IMR-90 (cell line): ENCODE measurements around the gene TSPAN19. TPM values are rescaled to one million over a fixed set of nuclear protein-coding genes. Genes with fewer than 3 reads are reported as not detected.

Experiments used
- ATAC-seq: fragments of 200-7000 bp; cut with Tn5 transposase; 2 replicates; pipeline ENCODE4 v1.9.1; 2020; ENCODE audit warnings: low read depth, mild to moderate bottlenecking, moderate library complexity
- BruUV-seq: library from RNA; stranded (reverse); fragments of 400-500 nt; replicated peaks from 2 replicates; lab custom pipeline; 2021; lab: Mats Ljungman, UMichigan
- CTCF ChIA-PET: fragments of 300-600 bp; formaldehyde crosslinking; extraction: SDS; loops from one replicate; lab custom pipeline; 2021; ENCODE audit warnings: antibody characterized with exemption; lab: Yijun Ruan, JAX
- POLR2A ChIA-PET: fragments of 300-600 bp; sonication (Branson Sonifier 250); formaldehyde crosslinking; loops from one replicate; lab custom pipeline; 2022; ENCODE audit warnings: antibody characterized with exemption; ENCODE audit not compliant: unreplicated experiment; lab: Charles Lee
- DNase-seq: peaks from one replicate; pipeline ENCODE4 v3.0.0; 2013
- H2AFZ ChIP-seq: replicated peaks from 2 replicates; pipeline ENCODE3; 2013; ENCODE audit warnings: low read length, mild to moderate bottlenecking; ENCODE audit not compliant: poor library complexity
- H2AK5ac ChIP-seq: 2 replicates; pipeline ENCODE4 v1.6.1; 2013; ENCODE audit warnings: low read depth, low read length, inconsistent platforms
- H2AK9ac ChIP-seq: replicated peaks from 2 replicates; pipeline ENCODE3; 2013; ENCODE audit warnings: mild to moderate bottlenecking, low read depth, low read length, moderate library complexity; ENCODE audit not compliant: poor library complexity
- H2BK120ac ChIP-seq: 2 replicates; pipeline ENCODE4 v1.6.1; 2013; ENCODE audit warnings: low read depth, low read length, inconsistent platforms
- H2BK15ac ChIP-seq: 3 replicates; pipeline ENCODE4 v1.6.1; 2013; ENCODE audit warnings: low read depth, low read length, inconsistent platforms
- H2BK20ac ChIP-seq: 2 replicates; pipeline ENCODE4 v1.6.1; 2013; ENCODE audit warnings: low read depth, mild to moderate bottlenecking, inconsistent platforms, low read length, moderate library complexity
- H2BK5ac ChIP-seq: 2 replicates; pipeline ENCODE4 v1.6.1; 2013; ENCODE audit warnings: mild to moderate bottlenecking, low read depth, low read length, inconsistent platforms; ENCODE audit not compliant: poor library complexity, severe bottlenecking
- H3K14ac ChIP-seq: replicated peaks from 2 replicates; pipeline ENCODE4 v1.6.1; 2013; ENCODE audit warnings: low read depth, low read length, inconsistent platforms
- H3K18ac ChIP-seq: 2 replicates; pipeline ENCODE4 v1.6.1; 2013; ENCODE audit warnings: low read depth, low read length, control low read depth
- H3K23ac ChIP-seq: 2 replicates; pipeline ENCODE4 v1.6.1; 2013; ENCODE audit warnings: low read depth, low read length, inconsistent platforms
- H3K27ac ChIP-seq: 2 replicates; pipeline ENCODE4 v1.5.1; 2013; ENCODE audit warnings: mild to moderate bottlenecking, control low read depth, low read length; ENCODE audit not compliant: insufficient read depth
- H3K27me3 ChIP-seq: 2 replicates; pipeline ENCODE4 v1.6.1; 2013; ENCODE audit warnings: low read length; ENCODE audit not compliant: control insufficient read depth, insufficient read depth
- H3K36me3 ChIP-seq: 2 replicates; pipeline ENCODE4 v1.6.1; 2013; ENCODE audit warnings: low read length, mixed read lengths; ENCODE audit not compliant: control insufficient read depth, insufficient read depth
- H3K4ac ChIP-seq: 2 replicates; pipeline ENCODE4 v1.6.1; 2013; ENCODE audit warnings: low read depth, low read length, inconsistent platforms
- H3K4me1 ChIP-seq: 2 replicates; pipeline ENCODE4 v1.6.1; 2013; ENCODE audit warnings: low read length, mixed read lengths; ENCODE audit not compliant: control insufficient read depth, insufficient read depth
- H3K4me2 ChIP-seq: 2 replicates; pipeline ENCODE4 v1.6.1; 2013; ENCODE audit warnings: low read depth, mild to moderate bottlenecking, control low read depth, low read length, moderate library complexity
- H3K4me3 ChIP-seq: 2 replicates; pipeline ENCODE4 v1.5.1; 2013; ENCODE audit warnings: low read depth, mild to moderate bottlenecking, control low read depth, low read length, moderate library complexity; ENCODE audit not compliant: insufficient read depth
- H3K56ac ChIP-seq: 2 replicates; pipeline ENCODE4 v1.6.1; 2013; ENCODE audit warnings: low read length, inconsistent platforms; ENCODE audit not compliant: insufficient read depth; ENCODE audit errors: extremely low read depth
- H3K79me1 ChIP-seq, 2 experiments: 2 replicates each; pipeline ENCODE4 v1.6.1; 2013; ENCODE audit warnings: low read length in 2 of 2, inconsistent platforms in 1 of 2, low read depth in 1 of 2
- H3K9ac ChIP-seq: 2 replicates; pipeline ENCODE4 v1.6.1; 2013; ENCODE audit warnings: low read depth, low read length, control low read depth
- H3K9me1 ChIP-seq: 2 replicates; pipeline ENCODE4 v1.6.1; 2013; ENCODE audit warnings: low read length, inconsistent platforms; ENCODE audit not compliant: insufficient read depth
- H3K9me3 ChIP-seq: 2 replicates; pipeline ENCODE4 v1.6.1; 2013; ENCODE audit warnings: low read length; ENCODE audit not compliant: control insufficient read depth, insufficient read depth
- H4K20me1 ChIP-seq: 2 replicates; pipeline ENCODE4 v1.6.1; 2013; ENCODE audit warnings: low read length, inconsistent platforms; ENCODE audit not compliant: insufficient read depth
- H4K5ac ChIP-seq: 2 replicates; pipeline ENCODE4 v1.6.1; 2013; ENCODE audit warnings: mild to moderate bottlenecking, low read depth, low read length, control low read depth
- H4K8ac ChIP-seq, 2 experiments: 2 replicates each; pipeline ENCODE4 v1.6.1; 2013; ENCODE audit warnings: low read depth in 2 of 2, low read length in 2 of 2, control low read depth in 1 of 2, inconsistent platforms in 1 of 2
- H4K91ac ChIP-seq: 2 replicates; pipeline ENCODE4 v1.6.1; 2013; ENCODE audit warnings: low read depth, low read length, inconsistent platforms; ENCODE audit not compliant: insufficient read depth
- BHLHE40 ChIP-seq: fragments of 150-350 bp; IDR thresholded peaks from 2 replicates; pipeline ENCODE4 v1.6.1; 2016; ENCODE audit warnings: mild to moderate bottlenecking, low read depth, low read length
- CEBPB ChIP-seq: IDR thresholded peaks from 2 replicates; pipeline ENCODE4 v1.6.1; 2012; ENCODE audit warnings: low read depth, low read length, improper control_type of control experiment
- CHD1 ChIP-seq: IDR thresholded peaks from 2 replicates; pipeline ENCODE4 v1.6.1; 2012; ENCODE audit warnings: low read depth, low read length, improper control_type of control experiment
- CTCF ChIP-seq: conservative IDR thresholded peaks from 2 replicates; pipeline ENCODE4 v1.5.1; 2012; ENCODE audit warnings: mild to moderate bottlenecking, low read depth, low read length, improper control_type of control experiment
- ELK1 ChIP-seq: fragments of 150-350 bp; IDR thresholded peaks from 2 replicates; pipeline ENCODE4 v1.6.1; 2016; ENCODE audit warnings: low read depth, mild to moderate bottlenecking, low read length, moderate library complexity, borderline replicate concordance
- FOS ChIP-seq: fragments of 150-350 bp; IDR thresholded peaks from 2 replicates; pipeline ENCODE4 v1.6.1; 2016; ENCODE audit warnings: low read depth, low read length
- MAFK ChIP-seq: IDR thresholded peaks from 2 replicates; pipeline ENCODE4 v1.6.1; 2012; ENCODE audit warnings: low read depth, low read length, improper control_type of control experiment
- MAZ ChIP-seq: IDR thresholded peaks from 2 replicates; pipeline ENCODE4 v1.6.1; 2012; ENCODE audit warnings: low read depth, mild to moderate bottlenecking, low read length, improper control_type of control experiment, moderate library complexity, borderline replicate concordance
- MXI1 ChIP-seq: IDR thresholded peaks from 2 replicates; pipeline ENCODE4 v1.6.1; 2012; ENCODE audit warnings: low read depth, mild to moderate bottlenecking, low read length, moderate library complexity, borderline replicate concordance
- NFE2L2 ChIP-seq: fragments of 150-350 bp; IDR thresholded peaks from 2 replicates; pipeline ENCODE4 v1.6.1; 2016; ENCODE audit warnings: low read depth, mild to moderate bottlenecking, low read length
- POLR2A ChIP-seq: IDR thresholded peaks from 2 replicates; pipeline ENCODE4 v1.6.1; 2012; ENCODE audit warnings: mild to moderate bottlenecking, low read depth, low read length
- RAD21 ChIP-seq: IDR thresholded peaks from 2 replicates; pipeline ENCODE4 v1.6.1; 2012; ENCODE audit warnings: low read length, improper control_type of control experiment
- RCOR1 ChIP-seq: IDR thresholded peaks from 2 replicates; pipeline ENCODE4 v1.6.1; 2012; ENCODE audit warnings: mild to moderate bottlenecking, low read length, improper control_type of control experiment; ENCODE audit not compliant: insufficient replicate concordance
- RFX5 ChIP-seq: IDR thresholded peaks from 2 replicates; pipeline ENCODE4 v1.8.0; 2012; ENCODE audit warnings: low read depth, mild to moderate bottlenecking, low read length, moderate library complexity
- SMC3 ChIP-seq: fragments of 150-350 bp; IDR thresholded peaks from 2 replicates; pipeline ENCODE4 v1.6.1; 2016; ENCODE audit warnings: low read depth, mild to moderate bottlenecking, antibody characterized with exemption, low read length, moderate library complexity
- USF2 ChIP-seq: fragments of 150-350 bp; IDR thresholded peaks from 2 replicates; pipeline ENCODE4 v1.6.1; 2017; ENCODE audit warnings: mild to moderate bottlenecking, antibody characterized with exemption, low read length, low read depth
- dilution Hi-C: fragments of 300-500 bp; cut with HindIII; formaldehyde crosslinking; loops from one replicate; pipeline ENCODE4 v1.14.3; 2018; ENCODE audit warnings: low sequenced_read_pairs; ENCODE audit not compliant: unreplicated experiment
- in situ Hi-C: fragments of 300-500 bp; cut with MboI; formaldehyde crosslinking; loops from 3 replicates; pipeline ENCODE4 v1.14.3; 2019; ENCODE audit warnings: low sequenced_read_pairs, inconsistent platforms, mixed read lengths
- intact Hi-C: fragments of 100-400 bp; cut with micrococcal nuclease; formaldehyde crosslinking; loops from 2 replicates; pipeline ENCODE4 v1.10.0; 2022
- polyA plus RNA-seq, 3 experiments: library from polyadenylated mRNA; depleted of rRNA; stranded (reverse); fragments of >200 nt; gene quantifications; 2 replicates each; pipeline ENCODE4 v1.2.3, GENCODE V29; 2012; ENCODE audit warnings: low replicate concordance in 1 of 3
- total RNA-seq: library from RNA; depleted of rRNA; stranded (reverse); fragments of >200 nt; gene quantifications from 2 replicates; pipeline ENCODE4 v1.2.3, GENCODE V29; 2012

TSPAN19 gene
- total and polyA plus RNA-seq, 2 of the 4 experiments (the other 2 are of a cell fraction), result not detected

- no peak for ATAC-seq
- dilution Hi-C loops (no loop called here), intact Hi-C loops (no loop called here), in situ Hi-C loops (no loop called here)
- Histone ChIP-seq H2BK120ac (no peak overlapping the region), H3K4me2 (no peak overlapping the region), H4K91ac (no peak overlapping the region), H3K9ac (no peak overlapping the region), H3K23ac (no peak overlapping the region), H4K8ac (no peak overlapping the region), H3K4ac (no peak overlapping the region), H3K14ac (no peak overlapping the region), H2AFZ (no peak overlapping the region), H3K27ac (no peak overlapping the region), H3K4me1 (no peaks in the 10 kb centered on the region), H4K20me1 (no peaks in the 10 kb centered on the region), H4K5ac (no peak overlapping the region), H3K27me3 (no peaks in the 10 kb centered on the region), H3K9me3 (no peaks in the 10 kb centered on the region), H3K4me3 (no peak overlapping the region), H3K36me3 (no peaks in the 10 kb centered on the region), H3K18ac (no peak overlapping the region), H3K56ac (no peak overlapping the region), H2AK5ac (no peak overlapping the region), H2BK5ac (no peak overlapping the region), H3K79me1 (no peaks in the 10 kb centered on the region), H2BK15ac (no peak overlapping the region), H2AK9ac (no peak overlapping the region), H2BK20ac (no peak overlapping the region), H3K9me1 (no peaks in the 10 kb centered on the region)
- ChIA-PET POLR2A (no interaction called here), CTCF (no interaction called here)
- BruUV-seq, result no TSS peak
- TF ChIP-seq USF2 (no peak), RAD21 (no peak), RCOR1 (no peak), POLR2A (no peak), CHD1 (no peak), CEBPB (no peak), RFX5 (no peak), FOS (no peak), MAZ (no peak), MAFK (no peak), CTCF (no peak), NFE2L2 (no peak), MXI1 (no peak), BHLHE40 (no peak), ELK1 (no peak), SMC3 (no peak)
- DNase-seq, result no peak
These were observed 7.8 kb upstream of the TSPAN19 start for GRCh38 chr12:85043829-85044228.
